ENCODE measurements around the gene DSPP.
"Not testable (repeated sequence)": the region's sequence is repeated elsewhere in the genome, so short reads cannot be mapped to it uniquely, and the experiment has no call there.

DSPP gene

DNA sequence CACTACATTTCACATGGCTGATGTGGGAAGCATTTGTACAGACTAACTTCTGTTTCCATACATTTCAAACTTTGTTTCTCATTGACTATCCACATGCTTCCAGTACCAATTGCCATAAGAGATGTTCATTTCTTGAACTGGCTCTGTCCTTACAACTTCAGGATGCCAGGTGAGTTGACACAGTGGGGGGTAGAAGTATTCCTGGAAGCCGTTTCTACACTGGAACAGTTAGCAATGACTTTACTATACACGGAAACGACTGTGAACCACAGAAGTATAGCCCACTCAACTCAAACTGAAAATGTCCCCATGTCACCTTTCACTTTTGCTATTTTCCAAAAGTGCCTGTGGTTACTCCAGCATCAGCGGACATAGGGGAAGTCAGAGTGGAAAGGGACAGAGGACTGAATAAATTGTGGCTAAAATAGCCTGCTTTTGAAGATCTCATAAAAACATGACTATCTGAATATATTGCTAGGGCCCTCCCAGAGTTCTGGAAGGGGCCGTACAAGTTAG, 38.0 kb upstream of the DSPP start:
- no peak for DNase-seq (ENCODE audit: low read depth, low spot score)
- in situ Hi-C loops (cut with HindIII; ENCODE audit: low sequenced_read_pairs) = no loop called here
- TF ChIP-seq, protein P1, sequence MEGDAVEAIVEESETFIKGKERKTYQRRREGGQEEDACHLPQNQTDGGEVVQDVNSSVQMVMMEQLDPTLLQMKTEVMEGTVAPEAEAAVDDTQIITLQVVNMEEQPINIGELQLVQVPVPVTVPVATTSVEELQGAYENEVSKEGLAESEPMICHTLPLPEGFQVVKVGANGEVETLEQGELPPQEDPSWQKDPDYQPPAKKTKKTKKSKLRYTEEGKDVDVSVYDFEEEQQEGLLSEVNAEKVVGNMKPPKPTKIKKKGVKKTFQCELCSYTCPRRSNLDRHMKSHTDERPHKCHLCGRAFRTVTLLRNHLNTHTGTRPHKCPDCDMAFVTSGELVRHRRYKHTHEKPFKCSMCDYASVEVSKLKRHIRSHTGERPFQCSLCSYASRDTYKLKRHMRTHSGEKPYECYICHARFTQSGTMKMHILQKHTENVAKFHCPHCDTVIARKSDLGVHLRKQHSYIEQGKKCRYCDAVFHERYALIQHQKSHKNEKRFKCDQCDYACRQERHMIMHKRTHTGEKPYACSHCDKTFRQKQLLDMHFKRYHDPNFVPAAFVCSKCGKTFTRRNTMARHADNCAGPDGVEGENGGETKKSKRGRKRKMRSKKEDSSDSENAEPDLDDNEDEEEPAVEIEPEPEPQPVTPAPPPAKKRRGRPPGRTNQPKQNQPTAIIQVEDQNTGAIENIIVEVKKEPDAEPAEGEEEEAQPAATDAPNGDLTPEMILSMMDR (IDR thresholded peaks at IDR 0.05; ENCODE audit: low read depth, low read length) = no peak
- H3K4me3 ChIP-seq (ENCODE audit: low read depth, low read length) = no peak overlapping the region

DNA sequence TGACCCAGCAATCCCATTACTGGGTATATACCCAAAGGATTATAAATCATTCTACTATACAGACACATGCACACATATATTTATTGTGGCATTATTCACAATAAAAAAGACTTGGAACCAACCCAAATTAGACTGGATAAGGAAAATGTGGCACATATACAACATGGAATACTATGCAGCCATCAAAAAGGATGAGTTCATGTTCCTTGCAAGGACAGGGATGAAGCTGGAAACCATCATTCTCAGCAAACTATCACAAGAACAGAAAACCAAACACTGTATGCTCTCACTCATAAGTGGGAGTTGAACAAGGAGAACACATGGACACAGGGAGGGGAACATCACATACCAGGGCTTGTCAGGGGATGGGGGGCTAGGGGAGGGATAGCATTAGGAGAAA, 34.0 kb upstream of the DSPP start:
- H3K4me3 ChIP-seq (ENCODE audit: low read depth, low read length); in situ Hi-C loops (cut with HindIII; ENCODE audit: low sequenced_read_pairs); DNase-seq (ENCODE audit: low read depth, low spot score): not testable (repeated sequence)

DNA sequence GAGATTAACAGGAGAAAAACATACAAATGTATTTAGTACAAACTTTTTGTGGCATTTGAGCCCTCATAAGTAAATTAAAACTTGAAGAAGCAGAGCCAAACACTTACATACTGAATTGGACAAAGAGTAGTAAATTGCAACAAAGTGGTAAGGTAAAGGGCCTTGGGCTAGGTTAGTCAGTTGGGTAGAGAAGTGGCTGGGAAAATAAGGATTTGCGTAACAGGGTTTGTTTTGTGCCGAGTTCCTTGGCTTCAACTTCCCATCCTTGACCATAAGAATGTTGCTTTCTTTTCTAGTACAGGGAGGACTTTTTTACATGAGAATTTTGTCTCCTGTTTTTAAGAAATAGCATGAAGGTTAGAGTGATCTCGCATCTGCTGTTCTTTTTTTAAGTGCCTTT, 33.3 kb upstream of the DSPP start:
- no peak overlapping the region for H3K4me3 ChIP-seq (ENCODE audit: low read depth, low read length)
- DNase-seq (ENCODE audit: low read depth, low spot score) = no peak
- in situ Hi-C loops (cut with HindIII; ENCODE audit: low sequenced_read_pairs) = no loop called here
- TF ChIP-seq, protein P1 (IDR thresholded peaks at IDR 0.05; ENCODE audit: low read depth, low read length) = no peak

DNA sequence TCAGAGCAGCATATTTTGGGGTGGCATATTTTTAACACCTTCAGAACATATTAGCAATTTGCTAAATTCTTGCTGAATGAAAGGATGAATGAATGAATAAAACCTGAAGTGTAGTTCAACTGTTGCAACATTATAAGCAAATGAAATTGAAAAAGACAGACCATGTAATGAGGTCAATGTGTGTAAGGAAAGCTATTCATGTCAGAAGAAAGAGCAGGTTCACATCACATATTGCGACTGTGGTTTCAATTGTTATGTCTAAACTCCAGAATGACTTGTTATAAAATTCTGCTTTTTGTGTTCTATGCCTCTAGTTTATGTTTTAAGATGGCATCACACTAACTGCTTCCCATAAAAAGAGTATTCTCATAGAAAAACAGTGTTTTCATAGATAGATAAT, 32.9 kb upstream of the DSPP start:
- TF ChIP-seq, protein P1 (IDR thresholded peaks at IDR 0.05; ENCODE audit: low read depth, low read length) = no peak
- H3K4me3 ChIP-seq (ENCODE audit: low read depth, low read length) = no peak overlapping the region
- no peak for DNase-seq (ENCODE audit: low read depth, low spot score)
- in situ Hi-C loops (cut with HindIII; ENCODE audit: low sequenced_read_pairs) = no loop called here

DNA sequence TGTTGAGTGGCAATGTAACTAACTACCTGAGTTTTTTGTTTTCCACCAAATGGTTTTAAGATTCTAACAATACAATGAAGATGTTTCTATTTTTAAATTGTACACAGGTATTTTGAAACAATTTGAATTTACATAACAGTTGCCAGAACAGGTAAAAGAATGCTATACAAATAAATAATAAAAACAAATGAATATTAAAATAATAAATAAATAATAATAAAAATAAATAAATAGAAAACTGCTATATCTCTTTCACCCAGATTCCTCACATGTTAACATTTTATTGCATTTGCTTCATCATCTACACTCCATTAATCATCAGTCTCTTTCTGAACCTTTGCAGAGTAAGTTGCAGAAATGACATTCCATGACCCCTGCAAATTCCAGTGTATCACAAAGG, 32.3 kb upstream of the DSPP start:
- no peak for DNase-seq (ENCODE audit: low read depth, low spot score)
- no peak overlapping the region for H3K4me3 ChIP-seq (ENCODE audit: low read depth, low read length)
- TF ChIP-seq, protein P1 (IDR thresholded peaks at IDR 0.05; ENCODE audit: low read depth, low read length) = no peak
- in situ Hi-C loops (cut with HindIII; ENCODE audit: low sequenced_read_pairs) = no loop called here

DNA sequence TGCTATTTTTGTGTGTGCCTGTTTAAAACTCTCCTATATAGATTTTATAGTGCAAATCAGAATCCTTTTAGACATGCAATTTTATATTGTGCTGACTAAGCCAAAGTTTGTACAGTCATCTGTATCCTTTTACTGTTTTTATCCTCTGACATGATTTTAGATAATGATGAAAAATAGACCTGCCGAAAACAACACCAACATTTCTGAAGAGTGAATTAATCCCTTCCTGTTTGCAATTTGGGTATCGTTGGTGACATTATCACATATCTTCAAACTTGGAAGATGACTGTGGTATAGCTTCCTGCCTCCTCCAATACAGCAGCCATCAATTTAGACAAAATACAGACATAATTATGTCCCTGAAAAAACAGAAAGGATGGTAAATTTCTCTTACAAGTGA, 28.9 kb upstream of the DSPP start:
- in situ Hi-C loops (cut with HindIII; ENCODE audit: low sequenced_read_pairs) = no loop called here
- TF ChIP-seq, protein P1 (IDR thresholded peaks at IDR 0.05; ENCODE audit: low read depth, low read length) = no peak
- no peak for DNase-seq (ENCODE audit: low read depth, low spot score)
- no peak overlapping the region for H3K4me3 ChIP-seq (ENCODE audit: low read depth, low read length)

DNA sequence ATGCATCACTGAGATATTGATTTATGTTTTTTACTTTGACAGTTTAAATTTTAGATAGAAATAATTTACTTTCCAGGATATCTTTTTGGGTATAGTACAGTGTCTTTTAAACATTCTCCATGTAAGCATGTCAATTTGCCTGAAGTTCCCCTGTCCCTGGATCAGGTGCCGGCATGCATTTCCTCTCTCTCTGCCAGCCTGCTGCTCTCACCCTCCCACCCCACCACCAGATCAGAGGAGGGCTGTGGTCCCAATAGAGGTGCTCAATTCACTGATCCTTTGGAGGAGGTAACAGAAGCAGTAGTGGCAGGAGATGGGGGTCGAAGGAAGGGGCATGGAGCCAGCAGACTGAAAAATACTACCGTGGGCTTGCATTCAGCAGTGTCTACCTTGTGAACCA, 28.3 kb upstream of the DSPP start:
- no peak for DNase-seq (ENCODE audit: low read depth, low spot score)
- no peak overlapping the region for H3K4me3 ChIP-seq (ENCODE audit: low read depth, low read length)
- TF ChIP-seq, protein P1 (IDR thresholded peaks at IDR 0.05; ENCODE audit: low read depth, low read length) = no peak
- in situ Hi-C loops (cut with HindIII; ENCODE audit: low sequenced_read_pairs) = no loop called here

Measured in astrocyte of the spinal cord (primary cell).